Peyer's patch (tissue), 4 donors: Measurements from ENCODE around the gene PFKL. TPM values are rescaled to one million over a fixed set of nuclear protein-coding genes. Genes with fewer than 3 reads are reported as not detected.
"Not testable (repeated sequence)": the region's sequence is repeated elsewhere in the genome, so short reads cannot be mapped to it uniquely, and the experiment has no call there.

ENCODE experiments used
- DNase-seq, 3 donors: peaks; one replicate each; pipeline ENCODE4 v3.0.0-alpha.2; 2017 to 2019
- H3K27ac ChIP-seq, 4 donors: fragments of 200-600 bp; sonication (generic); one replicate each; pipeline ENCODE4 v1.5.1; 2016 to 2019
- H3K27me3 ChIP-seq, 2 donors: fragments of 200-600 bp; sonication (generic); one replicate each; pipeline ENCODE4 v1.5.1; 2019
- H3K36me3 ChIP-seq, 3 donors: fragments of 200-600 bp; sonication (generic); one replicate each; pipeline ENCODE4 v1.5.1; 2016 to 2019
- H3K4me1 ChIP-seq, 4 donors: fragments of 200-600 bp; sonication (generic); one replicate each; pipeline ENCODE4 v1.5.1; 2016 to 2019
- H3K4me3 ChIP-seq, 4 donors: fragments of 200-600 bp; sonication (generic); 1 replicate in 3 of 4; 2 replicates in 1 of 4; pipeline ENCODE4 v1.5.1; 2016 to 2019; ENCODE audit warnings: mild to moderate bottlenecking in 1 of 4
- H3K9me3 ChIP-seq, 4 donors: fragments of 200-600 bp; sonication (generic); one replicate each; pipeline ENCODE4 v1.5.1; 2016 to 2019; ENCODE audit warnings: mild to moderate bottlenecking in 1 of 4
- POLR2A ChIP-seq, 2 donors: fragments of 450-650 bp; IDR thresholded peaks; one replicate each; pipeline ENCODE4 v1.5.1; 2017; ENCODE audit warnings: antibody characterized with exemption in 2 of 2, mild to moderate bottlenecking in 2 of 2, moderate library complexity in 2 of 2
- total RNA-seq, 4 donors: library from RNA; depleted of rRNA; stranded (reverse); fragments of >200 nt; gene quantifications; one replicate each; pipeline ENCODE4 v1.1.0, GENCODE V29; 2016
- TF ChIP-seq, protein P1 (sequence below), 6 experiments: fragments of 450-650 bp in 4 of 6; fragments of 200-600 bp in 2 of 6; sonication (generic) in 1 of 6; IDR thresholded peaks; one replicate each; pipeline ENCODE4 v1.5.1; 2017 to 2019; ENCODE audit warnings: antibody characterized with exemption in 6 of 6, mild to moderate bottlenecking in 3 of 6, moderate library complexity in 1 of 6

PFKL gene
- total RNA-seq, 4 donors from 2014 or later = 192 to 404 (median 274) TPM

- Histone ChIP-seq H3K27me3 (no peaks in the 10 kb centered on the region), H3K9me3 (no peaks in the 10 kb centered on the region), H3K4me1 (peaks cover 0 to 14% (median 2%) of the 10 kb centered on the region in 4 donors), H3K27ac (peak within 1 kb of the TSS; percentile 96 to 99 (median 98)), H3K36me3 (peaks cover 0 to 16% (median 0%) of the 10 kb centered on the region in 3 donors), H3K4me3 (peak within 1 kb of the TSS; percentile 72 to 86 (median 80))
- peak; percentile 88 to 97 (median 96) for DNase-seq
- TF ChIP-seq, protein P1, sequence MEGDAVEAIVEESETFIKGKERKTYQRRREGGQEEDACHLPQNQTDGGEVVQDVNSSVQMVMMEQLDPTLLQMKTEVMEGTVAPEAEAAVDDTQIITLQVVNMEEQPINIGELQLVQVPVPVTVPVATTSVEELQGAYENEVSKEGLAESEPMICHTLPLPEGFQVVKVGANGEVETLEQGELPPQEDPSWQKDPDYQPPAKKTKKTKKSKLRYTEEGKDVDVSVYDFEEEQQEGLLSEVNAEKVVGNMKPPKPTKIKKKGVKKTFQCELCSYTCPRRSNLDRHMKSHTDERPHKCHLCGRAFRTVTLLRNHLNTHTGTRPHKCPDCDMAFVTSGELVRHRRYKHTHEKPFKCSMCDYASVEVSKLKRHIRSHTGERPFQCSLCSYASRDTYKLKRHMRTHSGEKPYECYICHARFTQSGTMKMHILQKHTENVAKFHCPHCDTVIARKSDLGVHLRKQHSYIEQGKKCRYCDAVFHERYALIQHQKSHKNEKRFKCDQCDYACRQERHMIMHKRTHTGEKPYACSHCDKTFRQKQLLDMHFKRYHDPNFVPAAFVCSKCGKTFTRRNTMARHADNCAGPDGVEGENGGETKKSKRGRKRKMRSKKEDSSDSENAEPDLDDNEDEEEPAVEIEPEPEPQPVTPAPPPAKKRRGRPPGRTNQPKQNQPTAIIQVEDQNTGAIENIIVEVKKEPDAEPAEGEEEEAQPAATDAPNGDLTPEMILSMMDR (IDR thresholded peaks at IDR 0.05) = peak in 2 of 6 experiments; percentile 9 to 22
- TF ChIP-seq POLR2A (IDR thresholded peaks at IDR 0.05) = peak; percentile 93 to 94
These were observed 39.4 kb downstream of the PFKL start, which contains the start of gene CFAP410 for GRCh38 chr21:44338971-44339910. TSS of gene CFAP410 (minus strand) at chr21:44339390. CDS start at chr21:44339194, 196 bp downstream.

- not testable (repeated sequence) for H3K9me3 ChIP-seq, H3K27ac ChIP-seq, DNase-seq, H3K27me3 ChIP-seq, H3K36me3 ChIP-seq, H3K4me3 ChIP-seq
- peaks cover 0 to 14% (median 2%) of the 10 kb centered on the region in 4 donors for H3K4me1 ChIP-seq
These were observed 42.0 kb downstream of the PFKL start for GRCh38 chr21:44341726-44342458.

GRCh38 chr21:44342981-44343380 lies 43.1 kb downstream of the PFKL start:
- not testable (repeated sequence) for DNase-seq, H3K27me3 ChIP-seq, H3K4me1 ChIP-seq, H3K4me3 ChIP-seq, H3K9me3 ChIP-seq, H3K36me3 ChIP-seq, H3K27ac ChIP-seq

DNA sequence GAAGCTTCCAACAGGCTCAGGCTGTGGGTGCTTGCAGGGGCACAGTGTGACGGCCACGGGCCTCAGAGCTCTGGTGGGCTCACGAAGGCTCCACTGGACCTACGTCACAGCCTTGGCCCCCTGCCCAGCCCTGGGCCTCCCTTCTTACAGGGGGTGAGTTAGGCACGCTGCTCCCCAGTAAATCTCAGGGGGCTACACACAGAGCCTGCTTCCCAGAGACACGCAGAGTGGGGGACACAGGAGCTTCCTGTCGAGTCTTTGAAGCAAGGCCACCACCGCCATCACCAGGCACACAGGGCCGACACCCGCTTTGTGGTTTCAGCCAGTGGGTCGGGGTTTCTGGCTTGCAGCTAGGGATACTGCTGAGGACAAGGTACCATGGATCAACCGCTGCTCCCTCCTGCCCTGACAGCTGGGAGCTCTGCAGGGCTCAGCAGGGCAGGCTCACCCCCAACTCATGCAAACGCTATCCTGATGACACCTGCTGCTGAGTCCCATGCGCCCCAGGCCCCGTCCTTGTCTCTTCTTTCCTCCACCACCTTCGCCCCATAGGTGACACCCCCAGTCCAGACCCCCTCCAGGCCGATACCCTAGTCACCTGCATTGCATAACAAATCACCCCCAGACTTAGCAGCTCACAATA lies 44.8 kb downstream of the PFKL start:
- H3K4me1 ChIP-seq = peaks cover 0 to 5% (median 2%) of the 10 kb centered on the region in 4 donors
- no peaks in the 10 kb centered on the region for H3K36me3 ChIP-seq
- H3K27me3 ChIP-seq = peaks cover 0 to 8% of the 10 kb centered on the region in 2 donors
- TF ChIP-seq, protein P1 (IDR thresholded peaks at IDR 0.05) = no peak
- TF ChIP-seq POLR2A (IDR thresholded peaks at IDR 0.05) = no peak
- no peak for DNase-seq
- H3K9me3 ChIP-seq = no peaks in the 10 kb centered on the region
- H3K27ac ChIP-seq = no peak overlapping the region
- H3K4me3 ChIP-seq = no peak overlapping the region

GRCh38 chr21:44345495-44345894 lies 45.6 kb downstream of the PFKL start:
- Histone ChIP-seq H3K27ac (no peak overlapping the region), H3K4me3 (no peak overlapping the region), H3K36me3 (no peaks in the 10 kb centered on the region), H3K4me1 (no peaks in the 10 kb centered on the region), H3K27me3 (peaks cover 0 to 11% of the 10 kb centered on the region in 2 donors), H3K9me3 (no peaks in the 10 kb centered on the region)
- DNase-seq = no peak
- TF ChIP-seq, protein P1 (IDR thresholded peaks at IDR 0.05) = no peak
- no peak for TF ChIP-seq POLR2A (IDR thresholded peaks at IDR 0.05)

GRCh38 chr21:44347911-44348451 lies 48.1 kb downstream of the PFKL start:
- H3K27me3 ChIP-seq = peaks cover 0 to 16% of the 10 kb centered on the region in 2 donors
- peaks cover 0 to 2% (median 0%) of the 10 kb centered on the region in 4 donors for H3K4me1 ChIP-seq
- no peaks in the 10 kb centered on the region for H3K36me3 ChIP-seq
- no peak overlapping the region for H3K27ac ChIP-seq
- H3K9me3 ChIP-seq = no peaks in the 10 kb centered on the region
- DNase-seq = no peak
- H3K4me3 ChIP-seq = no peak overlapping the region
- no peak for TF ChIP-seq POLR2A (IDR thresholded peaks at IDR 0.05)
- TF ChIP-seq, protein P1 (IDR thresholded peaks at IDR 0.05) = no peak
